ENCODE measurements around the gene TMEM92.

Gene TMEM92

GRCh38 chr17:50329716-50330115 lies 55.5 kb downstream of the TMEM92 start:
- no peak for DNase-seq

- no peak for DNase-seq
Observed at GRCh38 chr17:50330151-50330775, 56.0 kb downstream of the TMEM92 start.
